Pancreas (tissue), 10 donors: ENCODE results near the gene CCDC121. TPM values are rescaled to one million over a fixed set of nuclear protein-coding genes. Genes with fewer than 3 reads are reported as not detected.
A peak's percentile ranks its signal among the peaks of the same experiment; 100 is the strongest.

Experiments
- ATAC-seq, 4 donors: fragments of 200-7000 bp; cut with Tn5 transposase; one replicate each; pipeline versions ENCODE4 v1.8.0 to v1.9.1; 2020; ENCODE audit warnings: mild to moderate bottlenecking in 4 of 4, moderate library complexity in 4 of 4
- DNase-seq, 6 donors: peaks; one replicate each; pipeline ENCODE4 v3.0.0-alpha.2; 2020
- FAIRE-seq: peaks from 2 replicates; lab custom pipeline; 2012; peaks lifted over from hg19 to GRCh38; lab: Jason Lieb, UNC
- H3K27ac ChIP-seq, 4 donors: fragments of 200-600 bp; sonication (generic); 1 replicate in 3 of 4; 2 replicates in 1 of 4; pipeline versions ENCODE4 v1.5.0 to v1.8.0; 2020
- H3K27me3 ChIP-seq, 4 donors: fragments of 200-600 bp; one replicate each; pipeline ENCODE4 v1.8.0; 2021
- H3K36me3 ChIP-seq, 3 donors: fragments of 200-600 bp; sonication (generic) in 1 of 3; one replicate each; pipeline versions ENCODE4 v1.5.0 to v1.8.0; 2020 to 2021
- H3K4me1 ChIP-seq, 3 donors: fragments of 200-600 bp; one replicate each; pipeline ENCODE4 v1.8.0; 2021
- H3K4me3 ChIP-seq, 4 donors: fragments of 200-600 bp; sonication (generic) in 2 of 4; one replicate each; pipeline versions ENCODE4 v1.5.0 to v1.8.0; 2020 to 2021
- H3K9me3 ChIP-seq, 4 donors: fragments of 200-600 bp; one replicate each; pipeline ENCODE4 v1.8.0; 2021
- CTCF ChIP-seq, 4 donors: fragments of 200-600 bp; sonication (generic) in 3 of 4; IDR thresholded peaks; one replicate each; pipeline versions ENCODE4 v1.5.0 to v1.8.0; 2021; ENCODE audit warnings: antibody characterized with exemption in 4 of 4
- WGBS, 2 donors: extraction: QIAGEN DNeasy Blood & Tissue Kit; methylation state at CpG; one replicate each; pipeline ENCODE4 v1.1.7; 2013; 5-methylcytosine and 5-hydroxymethylcytosine counted together
- intact Hi-C, 3 donors: fragments of 100-400 bp; cut with DNase I; formaldehyde crosslinking; loops; one replicate each; pipeline versions ENCODE4 v1.11.1 to v1.14.2; 2022
- polyA plus RNA-seq, 2 donors: library from polyadenylated mRNA; stranded (reverse); fragments of 200-250 nt; gene quantifications; one replicate each; pipeline ENCODE4 v1.2.3, GENCODE V29; 2013
- total RNA-seq, 6 donors: library from RNA; stranded (reverse); fragmentation: NEBNext Ultra II Directional in 4 of 6; extraction: Animal tissue kit (Norgen Biotek cat#: 25700) in 4 of 6; gene quantifications; one replicate each; pipeline versions ENCODE4 v1.2.1 to v1.2.4, GENCODE V29; 2021 to 2023
- donor health status: healthy with polysubstance abuse.
- donor health status: DM: no; HTN: no; CAD: no; lungs with moderate emphysema.
- donor health status: DM: no; HTN: no; CAD: no.
- donor health status: control.
- donor health status: control.
- donor health status: Bipolar disorder and iron deficiency.
- donor health status: DM: yes; HTN: yes; CAD: no.
- donor health status: DM: no; HTN: no; CAD: no.
- donor health status: DM: no; HTN: no; CAD: no.
- donor health status: DM: yes; HTN: yes; CAD: no.

CCDC121 gene
- total RNA-seq (1 to 10 TPM; 1.1 to 3.1 (median 1.8) TPM), polyA plus RNA-seq (1 to 10 TPM; 1.6 to 2.0 TPM)

DNA sequence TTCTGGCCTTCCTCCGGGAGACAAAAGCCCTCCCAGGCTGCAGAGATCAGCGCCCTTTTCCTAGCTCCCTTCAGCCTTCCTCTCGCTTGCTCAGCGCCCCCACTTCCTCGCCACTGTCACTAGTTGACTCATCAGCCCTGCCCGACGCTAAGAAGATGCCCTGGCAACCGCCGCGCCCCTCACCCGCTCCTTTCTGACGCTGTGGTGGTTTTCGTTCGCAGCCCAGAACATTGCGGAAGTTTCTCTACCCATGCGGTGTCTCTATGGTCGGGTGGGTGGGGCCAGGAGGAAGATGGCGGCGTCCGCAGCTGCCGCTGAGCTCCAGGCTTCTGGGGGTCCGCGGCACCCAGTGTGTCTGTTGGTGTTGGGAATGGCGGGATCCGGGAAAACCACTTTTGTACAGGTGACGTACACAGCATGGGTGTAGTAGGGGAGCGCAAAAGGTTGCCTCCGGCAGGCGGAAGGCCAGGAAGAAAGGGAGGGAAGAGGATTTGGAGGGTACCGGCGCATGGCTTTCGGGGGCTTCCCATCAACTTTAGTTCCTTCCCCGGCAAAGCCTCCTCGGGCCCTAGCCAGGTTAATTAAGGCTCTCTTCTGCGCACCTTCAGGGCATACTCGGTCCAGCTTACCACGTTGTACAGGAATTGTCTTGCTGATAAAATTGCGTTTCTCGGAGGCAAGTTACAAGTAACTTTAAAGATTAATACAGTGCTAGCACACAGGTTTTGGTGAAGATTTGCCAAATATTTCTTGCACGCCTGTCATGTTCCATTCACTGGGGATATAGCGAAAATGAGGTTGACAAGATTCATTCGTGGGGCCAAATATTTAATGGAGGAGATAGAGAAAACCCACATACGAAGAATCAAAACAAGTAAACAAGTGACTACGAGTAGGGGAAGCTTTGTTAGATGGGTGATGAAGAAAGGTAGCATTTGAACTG is at the start of gene CCDC121, which contains the start of gene GPN1:
TSS of gene CCDC121 (minus strand) at position 246 of the 943 bp plus-strand sequence. CDS start 1,213 bp downstream, outside the sequence.
TSS of gene GPN1 (plus strand) at position 284 of the 943 bp plus-strand sequence. CDS start at position 293, 9 bp downstream.
- 0% methylated on average over 43 to 44 of the region's 44 CpGs for WGBS, 2 donors
- no peaks in the 10 kb centered on the region for H3K27me3 ChIP-seq
- intact Hi-C loops = no loop called here
- FAIRE-seq = no peak
- H3K36me3 ChIP-seq = peaks cover 0 to 2% (median 0%) of the 10 kb centered on the region in 3 donors
- H3K4me3 ChIP-seq = peak within 1 kb of the TSS; percentile 63 to 85 (median 77)
- TF ChIP-seq CTCF (IDR thresholded peaks at IDR 0.05) = no peak
- H3K9me3 ChIP-seq = no peaks in the 10 kb centered on the region
- ATAC-seq = peak; percentile 96 to 99 (median 98)
- peak; percentile 70 to 87 (median 81) for DNase-seq
- H3K4me1 ChIP-seq = peaks cover 0 to 17% (median 4%) of the 10 kb centered on the region in 3 donors
- H3K27ac ChIP-seq = peak within 1 kb of the TSS; percentile 16 to 77 (median 48)

DNA sequence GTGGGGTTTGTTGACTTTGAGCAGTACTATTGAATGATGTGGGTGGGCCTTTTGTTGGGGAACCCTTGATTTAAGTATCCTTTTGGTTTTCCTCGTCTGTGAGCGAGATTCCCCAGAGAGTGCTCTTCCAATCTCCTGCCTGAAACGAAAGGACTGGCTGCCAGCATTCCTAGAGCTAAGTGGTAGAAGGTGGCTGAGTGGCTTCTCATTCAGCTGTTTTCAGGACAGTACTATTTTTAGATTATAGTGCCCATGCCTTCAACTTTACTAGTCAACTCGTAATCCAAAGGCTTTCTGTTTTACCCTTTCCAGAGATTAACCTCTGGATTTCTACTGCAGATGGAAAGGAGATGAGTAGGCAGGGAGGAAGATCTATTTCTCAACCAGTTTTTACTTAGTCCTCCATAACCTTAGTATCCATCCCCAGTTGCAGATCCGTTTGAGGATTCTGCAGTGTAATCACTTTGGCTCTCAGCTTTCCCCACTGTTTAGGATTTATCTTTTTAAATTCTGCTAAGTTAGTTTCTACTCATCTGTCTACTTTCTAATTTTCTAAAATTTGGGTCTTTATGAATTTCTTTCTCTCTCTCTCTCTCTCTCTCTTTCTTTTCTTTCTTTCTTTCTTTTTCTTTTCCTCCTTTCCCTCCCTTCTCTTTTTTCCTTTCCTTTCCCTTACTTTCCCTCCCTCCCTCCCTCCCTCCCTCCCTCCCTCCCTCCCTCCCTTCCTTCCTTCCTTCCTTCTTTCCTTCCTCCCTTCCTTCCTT is 44.1 kb upstream of the CCDC121 start:
- no peak for DNase-seq
- Histone ChIP-seq H3K4me1 (no peaks in the 10 kb centered on the region), H3K36me3 (peaks cover 0 to 64% (median 14%) of the 10 kb centered on the region in 3 donors), H3K4me3 (no peak overlapping the region), H3K9me3 (peaks cover 0 to 2% (median 0%) of the 10 kb centered on the region in 4 donors), H3K27ac (no peak overlapping the region), H3K27me3 (no peaks in the 10 kb centered on the region)
- no peak for ATAC-seq
- 82 to 91% methylated on average over 5 of the region's 5 CpGs for WGBS, 2 donors
- TF ChIP-seq CTCF (IDR thresholded peaks at IDR 0.05) = no peak
- intact Hi-C loops = no loop called here
- FAIRE-seq = no peak

DNA sequence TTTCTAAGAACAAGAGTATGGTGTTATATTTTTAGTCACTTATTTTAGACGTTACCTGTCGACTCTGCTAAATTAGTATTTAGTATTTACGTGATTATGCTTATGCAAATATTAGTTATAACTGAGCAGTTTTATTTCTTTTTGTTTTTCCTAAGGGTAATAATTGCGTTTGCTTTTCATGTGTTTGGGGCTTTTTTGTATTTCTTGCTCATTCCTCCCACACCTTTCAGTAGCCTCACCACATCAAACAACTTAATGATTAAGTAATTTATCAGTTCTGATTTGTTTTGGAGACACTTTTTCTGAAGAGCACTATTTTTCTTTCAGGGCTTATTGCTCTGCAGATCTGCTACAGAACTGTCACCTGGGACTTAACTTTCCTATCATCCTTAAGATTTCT is 42.4 kb upstream of the CCDC121 start:
- DNase-seq (no peak), FAIRE-seq (no peak), ATAC-seq (no peak)
- H3K36me3 ChIP-seq = peaks cover 0 to 58% (median 11%) of the 10 kb centered on the region in 3 donors
- TF ChIP-seq CTCF (IDR thresholded peaks at IDR 0.05) = no peak
- H3K4me3 ChIP-seq = no peak overlapping the region
- no peaks in the 10 kb centered on the region for H3K27me3 ChIP-seq
- 87 to 95% methylated on average over 4 of the region's 4 CpGs for WGBS, 2 donors
- no peaks in the 10 kb centered on the region for H3K9me3 ChIP-seq
- intact Hi-C loops = no loop called here
- H3K27ac ChIP-seq = no peak overlapping the region
- no peaks in the 10 kb centered on the region for H3K4me1 ChIP-seq

DNA sequence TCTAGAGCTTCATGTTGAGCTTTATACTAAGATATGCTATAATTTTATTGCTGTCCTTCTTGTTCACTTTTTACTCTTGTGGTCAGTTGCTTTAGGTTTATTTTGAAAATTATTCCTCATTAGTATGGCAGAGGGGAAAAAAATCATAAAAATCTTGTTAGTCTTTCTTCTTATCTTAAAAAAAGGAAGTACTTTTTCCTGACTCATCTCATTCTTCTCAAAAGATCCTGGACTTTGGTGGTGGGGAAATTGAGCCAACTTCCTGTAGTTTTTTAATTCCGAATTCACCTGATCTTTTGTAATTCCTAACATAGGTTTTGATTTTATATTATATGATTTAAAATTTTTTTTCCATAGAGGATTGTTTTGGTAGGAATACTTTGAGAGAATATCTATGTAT is 38.6 kb upstream of the CCDC121 start:
- Histone ChIP-seq H3K9me3 (no peaks in the 10 kb centered on the region), H3K4me3 (no peak overlapping the region), H3K4me1 (peaks cover 9 to 18% (median 11%) of the 10 kb centered on the region in 3 donors), H3K27me3 (no peaks in the 10 kb centered on the region), H3K36me3 (peaks cover 0 to 41% (median 6%) of the 10 kb centered on the region in 3 donors), H3K27ac (no peak overlapping the region)
- no peak for TF ChIP-seq CTCF (IDR thresholded peaks at IDR 0.05)
- DNase-seq = no peak
- no peak for ATAC-seq
- FAIRE-seq = no peak
- WGBS, 2 donors = 71 to 86% methylated on average over 1 of the region's 1 CpG
- intact Hi-C loops = no loop called here
